Right ventricle myocardium inferior (tissue), 1 donor: Measurements from ENCODE around the gene GPRC5A. TPM values are rescaled to one million over a fixed set of nuclear protein-coding genes. Genes with fewer than 3 reads are reported as not detected.

Source experiments
- ATAC-seq: fragments of 200-7000 bp; cut with Tn5 transposase; one replicate; pipeline ENCODE4 v1.9.1; 2020; ENCODE audit warnings: mild to moderate bottlenecking, moderate library complexity
- DNase-seq: peaks from one replicate; pipeline ENCODE4 v3.0.0; 2021; ENCODE audit errors: missing footprints
- intact Hi-C: fragments of 100-400 bp; cut with DNase I; formaldehyde crosslinking; loops from one replicate; pipeline ENCODE4 v1.11.0; 2022
- total RNA-seq: library from RNA; stranded (reverse); fragmentation: NEBNext Ultra II Directional; extraction: Animal tissue kit (Norgen Biotek cat#: 25700); gene quantifications from one replicate; pipeline ENCODE4 v1.2.1, GENCODE V29; 2021
- donor health status: DM: no; HTN: yes; CAD: no; lungs with severe emphysema.

The GPRC5A gene
- total RNA-seq, 1 donor from 2014 or later = 1.7 TPM

DNA sequence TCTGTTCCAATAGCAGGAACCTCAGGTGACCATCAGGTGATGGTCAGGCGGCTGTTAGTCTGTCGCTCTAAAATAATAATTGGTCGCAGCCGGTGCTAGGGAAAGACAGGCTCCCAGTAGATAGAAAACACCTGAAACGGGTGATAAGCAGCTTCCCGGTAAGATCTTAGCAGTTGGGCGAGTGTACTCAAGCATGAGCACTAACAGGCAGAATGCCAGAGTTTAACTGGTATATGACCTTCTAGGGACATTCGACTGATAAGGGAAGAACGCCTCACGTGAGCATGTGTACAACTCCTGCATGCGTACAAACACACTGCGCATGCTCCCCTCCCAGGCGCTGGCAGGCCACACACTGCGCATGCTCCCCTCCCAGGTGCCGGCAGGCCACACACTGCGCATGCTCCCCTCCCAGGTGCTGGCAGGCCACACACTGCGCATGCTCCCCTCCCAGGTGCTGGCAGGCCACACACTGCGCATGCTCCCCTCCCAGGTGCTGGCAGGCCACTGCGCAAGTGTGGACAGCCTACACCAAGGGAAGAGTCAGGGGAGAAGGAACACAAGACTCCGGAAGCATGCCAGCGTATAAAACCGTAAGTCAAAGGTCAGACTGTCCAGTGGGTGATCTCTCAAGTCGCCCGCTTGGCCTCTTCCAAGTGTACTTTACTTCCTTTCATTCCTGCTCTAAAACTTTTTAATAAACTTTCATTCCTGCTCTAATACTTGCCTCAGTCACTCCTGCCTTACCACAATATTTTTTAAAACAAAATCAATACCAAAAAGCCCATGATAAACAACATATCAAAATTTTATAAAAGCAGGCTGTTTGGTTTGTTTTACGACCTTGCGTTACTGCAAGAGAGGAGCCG lies 36.1 kb downstream of the GPRC5A start:
- DNase-seq = peak; percentile 81
- intact Hi-C loops = no loop called here
- ATAC-seq = peak; percentile 95

DNA sequence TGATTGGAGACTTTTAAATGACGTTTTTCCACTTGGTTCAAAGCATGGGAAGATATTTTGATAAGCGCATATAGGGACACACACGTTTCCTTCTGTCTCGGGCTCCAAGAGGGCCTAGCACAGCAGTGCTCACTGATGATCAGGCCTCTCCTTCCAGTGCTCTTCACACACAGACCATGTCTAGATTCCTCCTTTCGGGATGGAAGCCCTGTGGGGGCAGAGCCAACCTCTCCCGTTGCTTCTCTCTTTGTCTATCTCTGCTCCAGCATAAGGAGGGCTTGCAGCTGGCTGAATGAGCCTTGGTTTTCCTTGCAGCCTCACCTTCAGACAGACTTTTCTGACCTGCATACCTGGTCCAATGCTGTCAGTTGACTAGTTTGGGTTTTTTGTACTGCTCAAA lies 38.3 kb downstream of the GPRC5A start:
- intact Hi-C loops = no loop called here
- ATAC-seq (no peak), DNase-seq (no peak)

DNA sequence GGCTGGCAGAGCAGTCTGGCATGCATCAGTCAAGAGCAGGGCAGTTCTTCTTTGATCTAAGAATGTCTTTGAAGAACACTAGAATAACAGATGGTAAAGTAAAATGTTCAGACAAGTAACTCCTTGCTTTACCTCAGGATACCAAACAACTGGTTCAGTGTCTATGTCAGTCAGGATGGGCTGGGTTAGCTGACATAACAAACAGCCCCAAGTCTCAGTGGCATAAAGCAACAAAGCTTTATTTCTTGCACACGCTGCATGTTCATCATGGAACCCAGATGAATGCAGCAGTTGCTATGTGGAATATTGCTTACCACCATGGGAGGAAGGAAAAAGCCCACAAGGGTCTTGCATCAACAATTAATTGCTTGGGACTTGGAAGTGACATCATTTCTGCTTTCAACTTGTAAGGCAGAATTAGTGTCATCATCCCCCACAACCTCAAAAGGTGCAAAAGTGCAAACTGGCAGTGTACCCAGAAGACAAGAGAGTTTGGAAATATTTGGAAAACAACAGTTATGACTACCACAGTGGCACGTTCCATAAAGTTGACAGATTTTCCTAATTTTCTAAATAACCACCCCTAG lies 39.4 kb downstream of the GPRC5A start:
- intact Hi-C loops = no loop called here
- DNase-seq (no peak), ATAC-seq (no peak)

GRCh38 chr12:12933742-12934141 lies 42.4 kb downstream of the GPRC5A start:
- intact Hi-C loops = no loop called here
- DNase-seq = no peak
- ATAC-seq = no peak

- intact Hi-C loops = no loop called here
- no peak for DNase-seq
- ATAC-seq = no peak
These were observed 43.2 kb downstream of the GPRC5A start for GRCh38 chr12:12934556-12934955.

- DNase-seq = no peak
- ATAC-seq = no peak
- intact Hi-C loops = no loop called here
These were observed 45.7 kb downstream of the GPRC5A start for GRCh38 chr12:12936983-12937491.

- intact Hi-C loops = no loop called here
- ATAC-seq (no peak), DNase-seq (no peak)
These were observed 47.2 kb downstream of the GPRC5A start for GRCh38 chr12:12938541-12938940.

DNA sequence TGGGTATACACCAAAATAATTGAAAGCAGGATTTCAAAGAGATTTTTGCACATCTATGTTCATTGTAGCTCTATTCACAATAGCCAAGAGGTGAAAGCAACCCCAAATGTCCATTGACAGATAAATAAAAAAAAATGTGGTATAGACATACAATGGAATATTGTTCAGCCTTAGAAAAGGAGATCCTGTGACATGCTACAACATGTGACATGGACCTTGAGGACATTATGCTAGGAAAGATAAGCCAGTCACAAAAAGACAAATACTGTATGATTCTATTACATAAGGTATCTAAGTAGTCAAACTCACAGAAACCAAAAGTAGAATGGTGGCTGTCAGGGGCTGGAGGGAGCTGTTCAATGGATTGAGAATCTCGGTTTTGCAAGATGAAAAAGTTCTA lies 48.5 kb downstream of the GPRC5A start:
- intact Hi-C loops = no loop called here
- ATAC-seq (no peak), DNase-seq (no peak)

- no peak for ATAC-seq
- intact Hi-C loops = no loop called here
- DNase-seq = no peak
These were observed 50.3 kb downstream of the GPRC5A start for GRCh38 chr12:12941450-12942350.

DNA sequence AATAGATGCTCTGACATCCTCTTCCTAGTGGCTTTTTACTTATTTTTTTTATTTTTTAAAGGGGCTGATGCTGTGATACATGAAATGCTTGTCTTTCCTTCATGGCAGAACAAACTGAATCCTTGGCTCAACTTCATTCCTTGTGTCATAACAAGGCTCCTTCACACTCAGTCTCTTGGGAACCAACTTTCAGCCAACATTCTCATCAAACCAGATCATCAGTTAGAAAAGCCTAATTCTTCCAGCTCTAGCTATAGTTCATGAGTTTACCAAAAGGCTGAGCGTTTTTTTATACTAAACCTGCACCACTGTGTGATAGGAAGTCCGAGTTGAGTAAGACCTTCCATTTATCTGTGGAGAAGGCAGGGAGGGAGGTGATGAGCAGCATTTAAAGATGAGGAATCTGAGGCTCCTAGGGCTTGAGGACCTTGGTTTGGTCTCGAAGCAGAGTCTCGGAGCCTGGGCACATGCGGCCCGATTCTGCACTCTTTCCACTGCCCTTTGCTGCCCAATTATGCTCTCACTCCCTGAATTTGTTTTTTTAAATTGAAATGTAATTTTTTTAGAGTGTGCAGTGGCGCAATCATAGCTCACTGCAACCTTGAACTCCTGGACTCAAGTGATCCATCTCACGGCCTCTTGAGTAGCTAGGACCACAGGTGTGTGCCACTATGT lies 52.4 kb downstream of the GPRC5A start:
- no peak for DNase-seq
- peak; percentile 62 for ATAC-seq
- intact Hi-C loops = no loop called here

DNA sequence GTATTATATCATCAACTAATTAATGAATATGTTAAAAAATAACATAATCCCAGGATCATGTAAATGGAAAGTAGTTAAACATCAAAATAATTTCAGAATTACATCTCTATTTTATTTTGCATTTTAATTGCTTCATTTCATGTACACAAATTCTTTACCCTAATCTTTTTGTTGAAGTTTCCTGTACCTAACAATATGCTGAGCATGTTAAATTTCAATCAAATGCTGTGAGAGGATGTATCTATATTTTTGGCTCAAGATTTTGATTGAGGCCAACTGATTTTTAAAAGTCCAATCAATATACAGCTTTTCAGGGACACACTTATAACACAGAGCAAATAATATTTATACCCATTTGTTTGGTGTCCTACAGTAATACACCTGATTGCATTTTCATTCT lies 54.2 kb downstream of the GPRC5A start:
- intact Hi-C loops = no loop called here
- ATAC-seq = no peak
- no peak for DNase-seq

- DNase-seq (no peak), ATAC-seq (no peak)
- intact Hi-C loops = no loop called here
These were observed 55.5 kb downstream of the GPRC5A start for GRCh38 chr12:12946686-12947355.

DNA sequence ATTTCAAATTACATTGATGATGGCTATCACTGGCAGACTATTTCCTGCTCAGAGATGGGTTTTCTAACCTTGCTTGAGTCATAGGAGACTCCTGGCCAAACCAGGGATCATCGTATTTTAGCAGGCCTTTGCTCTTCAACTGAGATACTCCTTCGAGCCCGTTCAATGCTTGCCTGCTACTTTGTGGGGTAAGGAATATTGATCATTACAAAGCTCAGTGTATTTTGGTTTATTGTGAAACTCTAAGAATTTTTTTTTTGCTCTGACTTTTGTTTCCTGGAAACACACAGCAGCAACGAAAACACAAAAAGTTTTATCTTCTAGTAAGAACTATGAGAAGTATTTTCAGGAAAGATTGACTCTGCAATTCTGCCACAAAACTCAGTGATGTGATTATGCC lies 56.5 kb downstream of the GPRC5A start:
- DNase-seq (no peak), ATAC-seq (no peak)
- intact Hi-C loops = no loop called here

DNA sequence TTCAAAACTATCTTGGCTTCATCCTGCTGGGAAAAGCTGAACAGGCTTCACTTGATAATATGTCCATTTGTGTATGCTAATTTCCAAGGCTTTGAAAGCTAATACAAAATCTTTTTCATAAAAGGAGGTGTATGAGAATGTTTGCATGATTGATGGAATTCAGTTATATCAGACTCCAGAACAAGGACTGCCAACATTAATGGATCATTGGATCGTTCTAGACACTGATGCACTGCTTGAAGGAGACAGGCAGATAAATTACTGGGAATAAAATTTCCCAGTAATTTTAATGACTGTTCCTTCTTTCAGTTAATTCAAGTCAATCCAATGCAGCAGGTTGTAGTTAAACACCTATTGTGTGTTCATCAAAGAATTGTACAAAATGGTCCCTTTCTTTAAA lies 60.1 kb downstream of the GPRC5A start:
- ATAC-seq = no peak
- intact Hi-C loops = no loop called here

GRCh38 chr12:12952036-12952435 lies 60.7 kb downstream of the GPRC5A start, which contains the start of gene GPRC5D:
Gene GPRC5D (minus strand): TSS chr12:12952170. CDS start chr12:12950384, 1,786 bp downstream.
- no peak for ATAC-seq
- intact Hi-C loops = no loop called here
- no peak for DNase-seq

More for the DNA sequence above, 60.1 kb downstream of the GPRC5A start:
- no peak for DNase-seq

DNA sequence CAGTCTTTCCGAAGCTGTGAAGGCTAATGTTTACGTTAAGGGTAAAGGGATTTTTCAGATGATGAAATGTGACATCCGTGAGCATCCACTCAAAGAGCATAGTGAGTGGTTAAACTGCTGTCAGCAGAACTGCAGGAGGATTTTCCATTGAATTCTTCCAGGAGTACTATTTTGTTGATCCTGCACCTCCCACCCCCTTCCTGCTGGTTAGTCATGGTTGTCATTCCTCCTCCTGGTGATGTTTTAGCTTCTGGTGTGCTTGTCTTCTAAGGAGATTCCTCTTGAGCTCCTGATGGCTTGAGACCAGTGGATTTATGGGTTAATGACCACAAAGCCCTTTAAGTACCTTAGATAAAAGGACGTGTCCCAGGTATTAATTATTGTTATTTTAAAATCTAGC lies 63.0 kb downstream of the GPRC5A start:
- intact Hi-C loops = no loop called here
- ATAC-seq = no peak
- no peak for DNase-seq

GRCh38 chr12:12954878-12955625 lies 63.7 kb downstream of the GPRC5A start:
- intact Hi-C loops = no loop called here
- no peak for DNase-seq
- no peak for ATAC-seq

GRCh38 chr12:12958886-12959285 lies 67.5 kb downstream of the GPRC5A start:
- intact Hi-C loops = no loop called here
- DNase-seq (no peak), ATAC-seq (no peak)
